Activated naive CD4-positive, alpha-beta T cell treated with Interleukin-2 at 50 U/mL for 16 hours (primary cell): ENCODE data around the gene DIS3.
A peak's percentile ranks its signal among the peaks of the same experiment; 100 is the strongest.
"Not testable (repeated sequence)": the region's sequence is repeated elsewhere in the genome, so short reads cannot be mapped to it uniquely, and the experiment has no call there.

Experiments used
- DNase-seq: peaks from one replicate; pipeline ENCODE4 v3.0.0-alpha.2; 2020

The DIS3 gene

GRCh38 chr13:72745260-72745659 is 36.4 kb downstream of the DIS3 start:
- no peak for DNase-seq

GRCh38 chr13:72740015-72740414 is 41.7 kb downstream of the DIS3 start:
- DNase-seq: no peak

GRCh38 chr13:72737033-72737432 is 44.7 kb downstream of the DIS3 start:
- no peak for DNase-seq

- no peak for DNase-seq
These were observed 53.5 kb downstream of the DIS3 start for GRCh38 chr13:72728290-72728605.

GRCh38 chr13:72727417-72728289 is 54.0 kb downstream of the DIS3 start, which contains the start of the genes BORA and MZT1:
BORA (plus strand) TSS chr13:72727923; CDS start chr13:72728941, 1,018 bp downstream.
MZT1 (minus strand) TSS chr13:72727629; CDS start chr13:72727602, 27 bp downstream.
- peak; percentile 96 for DNase-seq

GRCh38 chr13:72726726-72727416 is 54.8 kb downstream of the DIS3 start:
- peak; percentile 49 for DNase-seq

- not testable (repeated sequence) for DNase-seq
These were observed 55.5 kb downstream of the DIS3 start for GRCh38 chr13:72726185-72726584.

GRCh38 chr13:72716776-72717175 is 64.9 kb downstream of the DIS3 start:
- no peak for DNase-seq
